GM18517 (cell line): ENCODE measurements around the gene SFI1.

Experiments
- ATAC-seq: cut with Tn5 transposase; IDR thresholded peaks from one replicate; pipeline ENCODE4 v1.9.1; 2021; ENCODE audit warnings: mild to moderate bottlenecking, moderate library complexity; ENCODE audit not compliant: unreplicated experiment

The SFI1 gene

GRCh38 chr22:31662668-31663037 is 166.3 kb downstream of the SFI1 start:
- ATAC-seq = no peak
